TTC549 (cell line): Measurements from ENCODE around the gene HORMAD2.
"Not testable (repeated sequence)": the region's sequence is repeated elsewhere in the genome, so short reads cannot be mapped to it uniquely, and the experiment has no call there.

Experiments used
- FAIRE-seq: peaks from 2 replicates; lab custom pipeline; 2012; peaks lifted over from hg19 to GRCh38; lab: Jason Lieb, UNC

The HORMAD2 gene

DNA sequence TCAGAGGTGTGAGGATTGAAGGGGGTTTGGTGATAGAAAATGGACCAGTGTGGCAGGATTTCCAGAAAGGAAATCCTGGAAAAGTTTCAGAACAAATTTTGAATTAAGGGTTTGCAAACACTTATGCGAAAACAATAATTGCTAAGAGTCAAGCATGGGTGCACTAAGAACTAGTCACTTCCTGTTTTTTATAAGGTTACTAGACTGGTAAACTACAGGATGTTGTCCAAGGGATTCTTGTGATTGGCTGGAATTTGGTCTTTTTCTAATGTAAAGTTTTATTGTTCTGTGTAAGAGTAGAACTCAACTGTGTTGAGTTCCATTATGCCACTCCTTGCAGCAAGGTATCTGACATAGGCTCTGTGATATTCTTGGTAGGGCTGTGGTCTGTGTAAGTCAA is 112.2 kb downstream of the HORMAD2 start:
- FAIRE-seq = no peak

DNA sequence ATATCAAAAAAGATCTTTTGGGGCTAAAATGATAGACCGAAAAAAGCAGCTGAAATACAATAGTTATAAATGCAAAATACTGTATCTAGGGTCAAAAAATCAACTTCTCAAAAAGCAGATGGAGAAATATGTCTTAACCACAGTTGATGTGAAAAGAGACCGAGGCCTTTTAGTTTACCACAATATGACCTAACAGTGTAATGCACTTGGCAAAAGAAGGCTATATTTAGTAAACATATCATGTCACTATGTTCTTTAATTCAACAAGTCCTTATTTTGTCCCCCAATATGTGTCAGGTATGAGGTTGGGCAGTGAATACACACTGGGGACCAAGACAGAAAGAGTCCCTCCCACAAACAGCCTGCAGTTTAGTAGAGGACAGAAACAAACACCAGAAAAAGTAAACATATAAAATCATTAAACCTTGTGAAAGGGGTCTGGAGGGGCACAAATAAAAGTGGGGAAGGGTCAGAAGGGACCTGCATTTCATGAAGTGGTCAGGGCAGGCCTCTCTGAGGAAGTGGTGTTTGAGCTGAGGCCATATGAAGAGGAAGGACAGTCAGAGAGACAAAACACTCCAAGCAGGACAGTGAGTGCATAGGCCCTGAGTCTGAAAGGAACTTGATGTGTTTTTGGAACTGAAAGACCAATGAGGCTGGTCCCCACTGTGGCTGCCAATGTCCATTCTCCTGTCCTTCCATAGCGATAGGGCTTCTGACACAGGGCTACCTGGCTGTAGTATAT is 112.9 kb downstream of the HORMAD2 start:
- no peak for FAIRE-seq

DNA sequence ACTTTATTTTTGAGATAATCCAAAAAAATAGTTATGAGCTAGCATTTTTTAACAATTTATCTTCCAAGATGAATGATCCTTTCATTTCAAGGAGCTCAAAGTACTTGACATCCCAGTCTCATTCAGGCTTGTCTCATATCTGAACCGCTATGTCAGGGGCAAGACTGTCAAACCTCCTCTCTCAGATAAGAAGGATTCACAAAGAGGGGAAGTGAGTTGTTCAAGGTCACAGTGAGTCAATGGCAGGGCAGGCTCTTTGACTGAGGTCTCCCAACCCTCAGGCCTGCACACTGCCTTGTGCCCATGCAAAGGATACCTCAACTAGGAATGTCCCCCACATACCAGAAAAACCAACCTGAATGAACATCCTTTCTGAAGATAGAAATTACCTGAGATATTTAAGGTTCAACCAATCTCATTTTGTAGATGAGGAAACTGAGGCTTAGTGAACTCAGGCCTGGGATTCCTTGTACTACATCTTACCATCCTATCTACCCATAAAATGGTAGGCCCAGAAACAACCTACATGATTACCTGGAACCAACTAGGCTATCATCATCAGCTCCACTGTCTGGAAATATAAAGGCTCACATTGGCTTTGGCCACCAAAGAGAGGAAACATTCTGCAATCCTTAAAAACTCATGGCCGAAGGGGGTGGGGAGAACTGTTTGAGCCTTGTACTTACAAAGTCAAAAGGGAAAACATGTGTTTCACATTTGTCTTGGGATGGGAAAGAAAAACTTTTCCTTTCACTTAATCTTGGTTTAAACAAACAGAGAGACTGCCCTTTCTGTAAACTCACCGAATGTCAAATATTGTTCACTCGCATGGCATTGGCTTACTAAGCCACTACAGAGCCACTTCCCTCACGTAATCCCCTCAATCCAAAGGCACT is 115.2 kb downstream of the HORMAD2 start:
- no peak for FAIRE-seq

DNA sequence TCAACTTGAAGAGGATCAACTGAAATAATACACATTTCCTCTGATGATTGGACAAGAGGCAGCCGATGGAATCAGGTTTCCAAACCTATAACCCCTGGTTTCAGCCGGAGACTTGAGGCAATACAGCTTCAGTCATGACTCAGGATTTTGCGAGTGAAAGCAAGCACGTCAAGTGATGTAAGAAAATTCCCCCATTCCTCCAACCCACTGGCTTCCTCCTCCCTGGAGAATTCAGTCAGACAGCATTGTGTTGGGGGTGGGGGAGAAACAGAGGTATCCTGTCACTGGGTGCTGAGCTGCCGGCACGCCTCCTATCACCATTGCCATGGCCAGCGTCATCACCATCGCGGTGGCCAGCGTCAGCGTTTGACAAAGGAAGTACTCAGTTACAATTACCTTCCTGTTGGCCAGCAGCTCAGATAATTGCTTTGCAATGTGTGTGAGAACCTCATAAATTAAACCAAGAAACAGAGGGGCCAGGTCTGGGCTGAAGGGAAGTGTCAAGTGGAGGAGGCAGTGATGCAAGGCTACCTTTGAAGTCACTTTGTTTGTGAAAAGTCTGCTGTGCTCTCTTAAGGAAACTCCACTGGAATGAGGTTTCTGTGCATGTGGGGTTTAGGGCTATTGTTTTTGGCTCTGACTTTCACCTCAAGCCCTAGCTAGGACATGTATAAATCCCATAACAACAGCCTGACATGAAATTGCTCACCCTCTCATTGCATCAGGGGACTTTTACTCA is 116.0 kb downstream of the HORMAD2 start:
- peak; percentile 78 for FAIRE-seq

DNA sequence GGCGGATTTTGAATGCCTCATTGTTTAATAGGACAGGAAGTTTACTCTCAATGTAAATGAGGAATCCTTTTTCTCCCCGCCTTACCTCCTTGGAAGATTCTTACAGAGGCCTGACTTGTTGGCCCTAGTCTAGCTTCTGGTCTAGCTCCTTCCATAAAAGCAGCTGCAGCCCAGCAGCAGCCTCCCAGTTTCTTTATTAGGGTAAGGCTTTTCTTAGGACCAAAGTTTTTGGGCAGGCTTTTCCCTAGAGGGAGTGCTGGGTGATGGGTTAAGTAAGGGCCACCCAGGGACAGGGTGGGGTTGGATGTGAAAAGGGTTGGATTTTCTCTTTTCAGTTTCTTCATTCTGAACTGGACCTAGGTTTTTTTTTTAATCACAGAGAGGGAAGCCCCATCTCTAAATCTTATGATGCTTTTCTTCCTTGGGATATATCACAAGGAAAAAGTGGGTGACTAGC is 116.6 kb downstream of the HORMAD2 start:
- no peak for FAIRE-seq

DNA sequence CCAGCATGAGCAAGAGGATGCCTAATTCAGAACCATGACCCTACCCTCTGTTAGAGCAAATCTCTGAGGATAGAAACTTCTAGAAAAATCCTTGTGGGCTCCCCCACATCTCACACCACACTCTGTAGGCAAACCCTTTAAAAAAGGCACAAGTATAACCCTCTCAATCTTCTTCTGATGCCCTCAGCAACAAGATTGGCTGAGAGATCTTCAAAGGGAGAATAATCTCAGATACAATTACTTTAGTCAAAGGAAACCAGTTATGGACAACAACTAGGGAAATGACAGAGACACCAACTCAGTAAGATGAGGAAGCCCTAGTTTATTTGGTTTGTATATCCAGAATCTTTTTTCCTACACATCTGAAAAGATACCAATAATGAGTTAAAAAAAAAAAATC is 117.1 kb downstream of the HORMAD2 start:
- FAIRE-seq = no peak

DNA sequence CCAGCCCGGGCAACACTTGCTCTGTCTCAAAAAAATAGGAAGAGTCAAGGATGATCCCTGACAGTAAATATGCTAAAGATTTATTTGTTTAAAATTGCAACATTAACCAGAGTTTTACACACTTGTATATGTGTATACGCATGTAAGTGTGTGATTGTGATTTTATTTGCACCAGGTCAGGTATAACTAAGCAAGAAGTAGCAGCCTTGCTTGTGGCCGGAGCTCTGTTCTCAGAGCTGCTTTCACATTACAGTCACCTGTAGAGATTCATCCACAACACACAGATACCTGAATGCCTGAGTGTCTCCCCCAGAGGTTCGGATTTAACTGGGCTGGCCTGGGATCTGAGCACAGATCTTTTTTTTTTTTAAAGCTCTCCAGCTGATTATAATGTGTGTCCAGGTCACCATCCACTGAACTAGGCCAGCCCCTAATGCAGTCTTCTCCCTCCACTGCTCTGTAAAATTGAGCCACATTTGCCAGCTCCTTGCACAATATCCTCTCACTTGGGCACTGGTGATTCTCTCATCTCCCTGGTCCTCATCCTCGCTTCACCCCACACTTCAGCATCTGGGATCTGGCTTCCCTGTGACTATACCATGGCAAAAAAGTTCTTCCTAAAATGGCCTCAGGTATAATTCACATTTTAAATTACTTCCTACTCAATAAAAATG is 118.0 kb downstream of the HORMAD2 start:
- FAIRE-seq = no peak

DNA sequence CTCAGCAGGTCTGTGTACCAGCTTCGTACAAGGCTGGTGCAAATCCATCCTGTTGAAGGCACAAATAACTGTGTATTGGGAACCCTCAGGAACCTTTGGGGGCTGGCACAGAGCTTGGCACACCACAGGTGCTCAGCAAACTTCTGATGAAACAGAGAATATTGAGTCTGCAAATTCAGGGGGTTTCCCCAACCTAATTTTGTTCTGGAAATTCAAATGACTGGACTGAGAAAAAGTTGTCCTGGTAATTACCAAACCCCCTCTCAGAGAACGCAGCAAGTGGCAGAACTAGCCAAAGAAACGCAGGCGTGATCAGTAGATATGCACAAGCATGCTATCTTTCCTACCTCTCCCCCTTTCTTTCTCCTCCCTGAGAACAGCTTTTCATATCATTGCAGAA is 118.7 kb downstream of the HORMAD2 start:
- no peak for FAIRE-seq

DNA sequence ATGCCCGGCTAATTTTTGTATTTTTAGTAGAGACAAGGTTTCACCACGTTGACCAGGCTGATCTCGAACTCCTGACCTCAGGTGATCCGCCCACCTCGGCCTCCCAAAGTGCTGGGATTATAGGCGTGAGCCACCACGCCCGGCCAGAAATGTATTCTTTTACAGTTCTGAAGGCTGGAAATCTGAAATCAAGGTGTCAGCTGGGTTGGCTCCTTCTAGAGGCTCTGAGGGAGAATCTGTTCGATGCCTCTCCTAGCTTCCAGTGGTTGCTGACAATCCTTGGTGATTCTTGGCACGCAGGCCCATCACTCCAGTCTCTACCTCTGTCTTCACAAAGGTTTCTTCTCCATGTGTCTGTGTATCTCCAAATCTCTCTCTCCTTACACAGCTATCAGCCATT is 120.6 kb downstream of the HORMAD2 start:
- not testable (repeated sequence) for FAIRE-seq

DNA sequence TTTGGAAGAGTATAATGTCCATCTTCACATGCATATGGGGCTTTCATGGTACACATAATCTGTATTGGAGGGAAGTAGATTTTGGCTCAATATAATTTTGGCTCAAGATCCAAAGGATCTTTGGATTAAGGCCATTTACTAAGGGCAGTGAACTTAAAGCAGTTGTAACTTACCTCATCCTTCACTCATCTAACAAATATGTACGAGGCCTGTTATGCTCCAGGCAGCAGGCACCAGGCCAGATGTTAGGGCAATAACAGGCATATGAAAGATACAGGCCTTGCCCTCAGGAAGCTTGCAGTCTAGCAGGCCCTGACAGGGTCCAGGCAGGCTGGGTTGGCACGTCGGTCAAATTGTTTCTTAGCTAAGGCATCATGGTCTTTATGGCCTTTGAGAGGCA is 121.7 kb downstream of the HORMAD2 start:
- FAIRE-seq = no peak

DNA sequence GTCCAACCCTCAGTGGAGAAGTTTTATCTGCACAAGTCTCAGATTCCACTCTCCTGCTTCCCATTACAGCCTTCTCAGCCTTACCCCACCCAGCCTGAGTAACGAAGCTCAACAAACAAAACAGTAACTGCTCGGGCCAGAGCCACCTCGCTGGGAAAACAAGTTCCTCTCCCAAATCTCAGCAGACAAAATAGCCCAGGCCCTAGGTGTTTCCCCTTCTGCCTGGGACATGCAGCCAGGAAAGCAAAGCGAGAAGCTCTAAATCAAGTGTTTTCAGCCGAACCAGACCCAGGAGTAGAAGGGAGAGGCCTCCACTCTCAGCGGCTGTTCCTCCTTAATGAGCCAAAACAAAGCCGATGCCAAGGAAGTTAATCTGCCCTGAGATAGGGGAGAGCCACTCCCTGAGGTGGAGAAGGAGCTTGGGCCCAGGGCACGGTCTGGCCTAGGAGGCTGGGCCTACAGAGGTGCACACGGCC is 122.3 kb downstream of the HORMAD2 start:
- no peak for FAIRE-seq

DNA sequence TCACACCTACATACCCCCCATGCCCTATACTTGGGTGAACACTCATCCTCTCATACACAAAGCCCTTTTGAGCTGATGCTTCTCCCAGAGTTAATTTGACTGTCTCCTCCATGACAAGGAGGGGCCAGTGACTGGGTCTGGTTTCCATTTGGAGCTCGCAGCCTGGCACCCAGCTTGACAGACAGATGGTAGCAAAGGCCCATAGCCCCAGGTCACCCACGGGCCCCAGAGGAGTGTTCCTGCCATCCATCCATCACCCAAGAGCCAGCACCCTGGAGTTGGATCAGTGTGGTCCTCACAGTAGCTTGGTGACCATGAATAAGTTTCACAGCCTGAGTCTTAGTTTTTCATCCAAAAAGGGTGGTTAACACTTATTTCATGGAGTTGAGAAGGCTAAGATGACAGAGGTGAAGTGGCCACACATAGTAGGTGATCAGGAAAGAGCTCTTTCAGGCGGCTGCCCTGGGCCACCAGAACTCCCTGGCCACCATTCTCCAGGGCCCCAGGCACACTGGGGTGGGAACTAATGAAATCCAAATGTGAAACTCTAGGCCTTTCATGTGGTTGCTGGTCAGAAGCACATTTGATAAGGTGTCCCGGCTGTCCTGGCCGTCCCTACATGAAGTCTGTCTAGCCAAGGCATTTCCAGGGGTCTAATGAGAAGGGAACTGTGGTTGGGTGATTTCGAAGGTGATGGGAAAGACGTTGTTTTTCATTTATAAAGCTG is 123.9 kb downstream of the HORMAD2 start:
- no peak for FAIRE-seq

DNA sequence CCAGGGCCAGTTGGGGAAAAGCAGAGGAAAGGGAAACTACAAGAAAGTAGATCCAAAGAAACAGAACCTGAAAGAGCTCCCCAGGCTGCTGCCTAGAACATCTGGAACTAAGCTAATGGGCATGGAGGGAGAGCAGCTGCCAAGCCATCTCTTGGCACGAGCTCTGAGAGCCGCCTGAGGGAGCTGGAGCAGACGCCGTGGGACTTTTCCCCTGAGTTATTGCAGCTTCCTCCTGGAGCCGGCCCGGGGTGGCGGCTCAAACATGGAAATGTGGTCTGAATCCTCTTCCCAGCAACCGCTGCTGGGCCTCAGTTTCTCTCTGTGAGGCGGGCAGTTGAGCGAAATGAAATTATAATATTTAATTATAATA is 124.5 kb downstream of the HORMAD2 start:
- FAIRE-seq = no peak

DNA sequence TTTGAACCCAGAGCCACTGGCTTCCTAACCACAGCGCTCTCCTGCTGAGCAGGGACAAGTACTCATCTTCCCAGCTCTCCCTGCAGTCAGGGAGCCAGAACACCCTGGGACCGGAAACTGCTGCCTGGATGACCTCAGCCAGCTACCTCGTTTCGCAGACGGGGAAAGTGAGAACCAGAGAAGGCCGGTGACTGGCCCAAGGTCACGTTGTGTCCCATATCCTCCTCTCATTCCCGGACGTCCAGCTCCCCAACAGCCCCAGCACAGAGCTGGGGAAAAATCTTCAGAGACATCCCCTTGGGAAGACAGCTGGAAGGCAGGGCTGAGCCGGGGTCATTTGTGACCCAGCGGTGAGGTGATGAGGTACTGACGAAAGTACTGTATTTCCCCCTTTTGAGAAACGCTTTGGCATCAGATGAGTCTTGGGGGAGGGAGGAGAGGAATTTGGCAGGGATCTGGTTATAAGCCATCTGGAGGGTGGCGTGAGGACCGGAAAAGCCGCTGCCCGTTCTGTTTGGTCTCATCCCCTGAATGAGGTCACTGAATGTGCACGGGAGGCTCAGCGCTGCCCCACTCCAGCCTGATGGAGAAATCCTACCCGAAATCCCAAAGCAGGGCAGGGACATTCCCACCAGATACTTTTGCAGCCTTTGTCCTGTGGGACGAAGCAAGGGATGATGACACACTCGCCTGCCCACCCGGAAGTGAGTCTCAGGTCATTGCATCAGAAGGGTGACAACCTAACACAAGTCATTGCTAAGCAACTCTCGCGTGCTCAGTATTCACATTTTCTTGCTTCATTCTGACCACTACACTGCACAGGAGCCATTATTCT is 125.2 kb downstream of the HORMAD2 start:
- no peak for FAIRE-seq

DNA sequence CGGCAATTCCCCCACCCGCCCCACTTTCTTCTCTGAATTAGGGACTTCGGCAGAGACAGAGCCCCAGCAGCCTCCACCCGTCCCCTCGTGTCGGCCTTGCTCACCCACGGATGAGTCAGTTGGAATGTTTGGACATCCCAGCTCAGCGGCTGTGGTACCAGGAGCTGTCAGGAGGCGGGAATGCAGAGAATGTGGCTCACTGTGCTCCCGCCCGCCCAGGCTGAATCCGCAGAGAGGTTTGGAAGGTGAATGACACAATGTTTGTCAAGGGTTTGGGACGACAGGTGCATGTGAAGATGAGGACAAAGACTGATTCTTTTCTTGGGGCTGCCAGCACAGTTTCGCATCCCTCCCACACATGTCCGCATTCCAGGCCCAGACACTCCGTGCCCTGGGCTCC is 126.7 kb downstream of the HORMAD2 start:
- no peak for FAIRE-seq

DNA sequence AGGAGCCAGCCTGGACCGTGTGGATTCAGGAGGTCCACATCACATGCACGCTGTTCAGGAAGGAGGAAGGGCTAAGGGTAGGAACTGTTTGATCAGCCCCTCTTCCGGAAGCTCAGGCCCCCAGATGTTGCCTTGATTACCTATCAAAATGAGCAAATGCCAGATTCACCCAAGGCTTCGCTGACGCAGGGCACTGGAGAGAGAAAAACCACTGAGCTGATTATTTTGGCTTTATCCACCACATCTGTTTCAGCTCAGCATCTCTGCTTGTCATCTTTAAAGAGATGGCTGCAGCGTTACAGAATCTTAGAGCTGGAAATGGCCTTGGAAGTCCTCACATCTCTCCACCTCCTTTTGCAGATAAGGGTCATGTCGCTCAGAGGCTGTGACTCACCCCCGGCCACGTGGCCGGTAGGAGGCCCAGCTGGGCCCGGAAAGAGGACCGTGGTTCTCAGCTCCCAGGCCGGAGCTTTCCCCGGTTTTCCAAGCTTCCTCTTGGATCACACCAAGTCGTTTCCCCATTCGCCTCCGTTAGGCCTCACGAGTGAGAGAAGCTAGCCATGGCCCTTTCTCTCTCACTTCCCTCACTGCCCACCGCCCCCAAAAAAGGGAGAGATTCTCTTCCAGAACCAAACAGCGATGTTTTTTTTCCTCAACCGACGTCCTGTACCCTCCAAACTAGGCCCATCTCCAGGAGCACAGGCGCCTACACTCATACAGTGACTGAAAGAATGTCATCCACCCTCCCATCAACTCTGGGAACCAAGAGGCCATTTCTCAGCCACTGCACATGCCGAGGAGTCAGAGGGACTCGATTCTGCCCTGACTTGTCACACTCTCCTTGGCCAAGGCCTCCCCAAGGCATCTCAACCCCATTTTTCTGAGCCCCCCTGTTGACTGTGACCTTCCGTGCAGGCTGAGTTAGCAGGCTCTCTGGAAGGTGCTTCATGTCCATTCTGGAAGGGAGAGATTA is 128.7 kb downstream of the HORMAD2 start:
- FAIRE-seq = no peak

DNA sequence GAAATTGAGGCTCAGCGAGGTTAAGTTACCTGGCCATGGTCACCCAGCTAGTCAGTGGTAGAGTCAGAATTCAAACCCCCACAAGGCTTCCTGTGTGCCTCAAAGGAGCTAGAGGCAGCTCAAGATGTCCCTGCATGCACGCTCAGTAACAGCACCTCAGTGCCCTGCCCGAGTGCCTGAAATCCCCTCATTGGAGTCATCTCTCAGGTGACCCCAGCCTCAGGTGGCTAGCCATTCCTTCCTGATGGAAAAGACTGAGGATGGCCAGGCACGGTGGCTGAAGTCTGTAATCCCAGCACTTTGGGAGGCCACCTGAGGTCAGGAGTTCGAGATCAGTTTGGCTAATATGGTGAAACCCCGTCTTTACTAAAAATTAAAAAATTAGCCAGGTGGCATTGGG is 129.4 kb downstream of the HORMAD2 start:
- no peak for FAIRE-seq

DNA sequence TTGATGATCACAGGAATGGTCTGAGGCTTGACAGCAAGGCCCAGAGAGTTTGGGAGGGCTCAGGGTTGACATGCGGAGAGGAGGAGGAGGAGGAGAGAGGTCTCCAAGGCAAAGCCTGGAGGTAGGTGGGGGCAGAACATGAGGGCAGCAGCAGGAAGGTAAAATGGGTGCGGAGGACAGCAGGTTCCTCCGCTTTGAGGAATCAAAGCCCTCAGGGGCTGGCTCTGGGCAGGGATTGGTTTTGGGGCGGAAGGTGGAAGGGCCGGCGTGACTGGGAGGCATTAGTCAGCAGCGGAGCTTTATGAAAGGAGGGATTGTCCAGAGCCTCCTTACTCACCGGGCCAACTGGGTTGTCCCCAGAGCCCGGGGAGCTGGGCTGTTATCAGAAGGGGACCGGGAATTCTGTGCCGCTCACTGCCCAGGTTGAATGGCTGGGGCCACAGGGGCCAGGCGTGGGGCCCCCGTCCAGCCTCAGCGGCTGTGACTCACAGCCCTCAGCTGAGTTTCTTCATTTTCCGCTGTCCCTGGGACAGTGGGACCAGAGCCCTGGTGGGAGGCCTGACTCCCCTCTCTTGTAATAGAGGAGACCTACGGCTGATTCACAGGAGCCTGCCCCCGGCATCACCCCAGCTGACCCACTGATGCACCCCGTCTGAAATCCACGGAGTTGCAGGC is 130.1 kb downstream of the HORMAD2 start:
- FAIRE-seq = no peak
